WTC11 (cell line): ENCODE results near the gene GATA2. TPM values are rescaled to one million over a fixed set of nuclear protein-coding genes. Genes with fewer than 3 reads are reported as not detected.

Experiments
- ATAC-seq: fragments of 200-7000 bp; cut with Tn5 transposase; 2 replicates; pipeline ENCODE4 v1.10.0; 2021; ENCODE audit warnings: mild to moderate bottlenecking, moderate library complexity
- CTCF ChIA-PET: fragments of 300-600 bp; sonication (Branson Sonifier 250); formaldehyde crosslinking; loops from one replicate; lab custom pipeline; 2021; ENCODE audit warnings: antibody characterized with exemption; lab: Charles Lee
- POLR2A ChIA-PET: fragments of 350-600 bp; sonication (Branson Sonifier 250); formaldehyde crosslinking; loops from one replicate; lab custom pipeline; 2021; ENCODE audit warnings: antibody characterized with exemption; lab: Charles Lee
- DNase-seq: peaks from one replicate; pipeline ENCODE4 v3.0.0; 2021; ENCODE audit warnings: low spot score
- H3K27ac Mint-ChIP-seq: 2 replicates; pipeline ENCODE4 v1.8.0; 2021; ENCODE audit warnings: mixed read lengths
- H3K27me3 Mint-ChIP-seq: 2 replicates; pipeline ENCODE4 v1.8.0; 2021; ENCODE audit warnings: low read depth, mild to moderate bottlenecking, moderate library complexity, mixed read lengths
- H3K36me3 Mint-ChIP-seq: 2 replicates; pipeline ENCODE4 v1.8.0; 2021; ENCODE audit warnings: mixed read lengths
- H3K4me1 Mint-ChIP-seq: 2 replicates; pipeline ENCODE4 v1.8.0; 2022; ENCODE audit warnings: mixed read lengths
- H3K4me3 Mint-ChIP-seq: 2 replicates; pipeline ENCODE4 v1.8.0; 2021; ENCODE audit warnings: mild to moderate bottlenecking, moderate library complexity, mixed read lengths
- H3K9me3 Mint-ChIP-seq: 2 replicates; pipeline ENCODE4 v1.8.0; 2021; ENCODE audit warnings: mixed read lengths
- ATF1 ChIP-seq: sonication (generic); formaldehyde crosslinking; IDR thresholded peaks from 2 replicates; pipeline ENCODE4 v1.8.1; 2023; ENCODE audit warnings: mild to moderate bottlenecking, moderate library complexity, missing genetic modification reagents
- CBFB ChIP-seq: sonication (generic); formaldehyde crosslinking; IDR thresholded peaks from 2 replicates; pipeline ENCODE4 v1.8.1; 2022; ENCODE audit warnings: mild to moderate bottlenecking, low read depth, missing genetic modification reagents
- CREM ChIP-seq: sonication (generic); formaldehyde crosslinking; IDR thresholded peaks from 2 replicates; pipeline ENCODE4 v1.8.1; 2022; ENCODE audit warnings: mild to moderate bottlenecking, missing genetic modification reagents, moderate library complexity
- ELF4 ChIP-seq: sonication (generic); formaldehyde crosslinking; IDR thresholded peaks from 2 replicates; pipeline ENCODE4 v1.8.1; 2022; ENCODE audit warnings: low read depth, mild to moderate bottlenecking, moderate library complexity, missing genetic modification reagents
- ESRRA ChIP-seq: sonication (generic); formaldehyde crosslinking; IDR thresholded peaks from 2 replicates; pipeline ENCODE4 v1.8.1; 2022; ENCODE audit warnings: mild to moderate bottlenecking, missing genetic modification reagents, borderline replicate concordance
- FOXJ3 ChIP-seq: sonication (generic); formaldehyde crosslinking; IDR thresholded peaks from 2 replicates; pipeline ENCODE4 v1.9.0; 2021; ENCODE audit warnings: missing genetic modification reagents, mild to moderate bottlenecking, borderline replicate concordance
- KAT7 ChIP-seq: sonication (generic); formaldehyde crosslinking; IDR thresholded peaks from 2 replicates; pipeline ENCODE4 v1.8.1; 2023; ENCODE audit warnings: missing genetic modification reagents, mild to moderate bottlenecking, borderline replicate concordance
- MYBL2 ChIP-seq: sonication (generic); formaldehyde crosslinking; IDR thresholded peaks from 2 replicates; pipeline ENCODE4 v1.8.1; 2023; ENCODE audit warnings: mild to moderate bottlenecking, moderate library complexity, missing genetic modification reagents
- NR1H2 ChIP-seq: sonication (generic); formaldehyde crosslinking; IDR thresholded peaks from 2 replicates; pipeline ENCODE4 v1.9.0; 2021; ENCODE audit warnings: mild to moderate bottlenecking, moderate library complexity, missing genetic modification reagents
- RELA ChIP-seq: sonication (generic); formaldehyde crosslinking; IDR thresholded peaks from 2 replicates; pipeline ENCODE4 v1.8.1; 2022; ENCODE audit warnings: missing genetic modification reagents, mild to moderate bottlenecking, borderline replicate concordance
- total RNA-seq: library from RNA; stranded (reverse); gene quantifications from 3 replicates; pipeline ENCODE4 v1.2.3, GENCODE V29; 2021
- TF ChIP-seq, protein P1 (sequence below): sonication (generic); formaldehyde crosslinking; conservative IDR thresholded peaks from 2 replicates; pipeline ENCODE4 v1.8.1; 2022; ENCODE audit warnings: mild to moderate bottlenecking, missing genetic modification reagents
- TF ChIP-seq, protein P2 (sequence below): fragments of 200-600 bp; IDR thresholded peaks from 2 replicates; pipeline ENCODE4 v1.8.0; 2022; ENCODE audit warnings: antibody characterized with exemption
- TF ChIP-seq, protein P3 (sequence below): sonication (generic); formaldehyde crosslinking; IDR thresholded peaks from 2 replicates; pipeline ENCODE4 v1.8.0; 2022; ENCODE audit warnings: mild to moderate bottlenecking, missing genetic modification reagents
- TF ChIP-seq, protein P4 (sequence below): fragments of 250-450 bp; sonication (Bioruptor Pico); IDR thresholded peaks from 2 replicates; pipeline ENCODE4 v1.9.0; 2021; ENCODE audit warnings: mild to moderate bottlenecking, borderline replicate concordance
- TF ChIP-seq, protein P5 (sequence below): sonication (generic); formaldehyde crosslinking; IDR thresholded peaks from 2 replicates; pipeline ENCODE4 v1.8.0; 2022; ENCODE audit warnings: mild to moderate bottlenecking, missing genetic modification reagents
- TF ChIP-seq, protein P6 (sequence below): sonication (generic); formaldehyde crosslinking; IDR thresholded peaks from 2 replicates; pipeline ENCODE4 v1.8.0; 2023; ENCODE audit warnings: mild to moderate bottlenecking, missing genetic modification reagents
- TF ChIP-seq, protein P7 (sequence below): sonication (generic); formaldehyde crosslinking; conservative IDR thresholded peaks from 2 replicates; pipeline ENCODE4 v1.8.1; 2023; ENCODE audit warnings: mild to moderate bottlenecking, low read depth, missing genetic modification reagents, moderate library complexity

GATA2 gene
- total RNA-seq, 1 experiment from 2014 or later: 1.6 TPM

DNA sequence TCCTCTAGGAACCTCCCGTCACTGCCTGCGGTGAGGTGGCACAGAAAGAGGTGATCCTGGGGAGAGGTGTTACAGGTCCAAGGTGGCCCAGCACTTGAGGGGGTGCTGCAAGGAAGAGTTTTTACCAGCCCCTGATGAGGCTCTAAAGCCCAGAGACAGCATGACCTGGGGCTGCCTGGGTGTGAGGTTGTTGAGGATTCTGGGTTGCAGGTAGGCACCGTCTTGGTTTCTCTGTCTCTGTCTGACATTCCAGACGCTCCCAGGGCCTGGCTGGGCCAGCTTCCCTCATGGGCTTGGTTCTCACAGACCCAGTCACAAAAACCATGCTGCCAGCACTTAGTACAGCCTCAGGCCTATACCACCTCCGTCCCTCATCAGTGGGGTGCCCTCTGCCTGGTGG is 57.4 kb downstream of the GATA2 start:
- ChIA-PET POLR2A (interaction anchor here (0.6 kb wide), 1 partner anchor 30 kb away, joined by 4 read pairs; no protein-coding TSS in a partner anchor), CTCF (interaction anchor here (1.1 to 1.5 kb wide), 3 partner anchors 27 to 149 kb away, joined by 3 read pairs; no protein-coding TSS in a partner anchor)
- H3K4me3 Mint-ChIP-seq: no peak overlapping the region
- no peak for ATAC-seq
- peaks cover 48% of the 10 kb centered on the region for H3K4me1 Mint-ChIP-seq
- DNase-seq: no peak
- no peak overlapping the region for H3K27ac Mint-ChIP-seq
- TF ChIP-seq NR1H2 (CRISPR knock-in tag) (no peak), KAT7 (CRISPR knock-in tag) (no peak), CREM (CRISPR knock-in tag) (no peak), ESRRA (no peak), ELF4 (CRISPR knock-in tag) (no peak), RELA (CRISPR knock-in tag) (no peak), MYBL2 (CRISPR knock-in tag) (no peak), FOXJ3 (no peak), ATF1 (CRISPR knock-in tag) (no peak)
- TF ChIP-seq, protein P1, sequence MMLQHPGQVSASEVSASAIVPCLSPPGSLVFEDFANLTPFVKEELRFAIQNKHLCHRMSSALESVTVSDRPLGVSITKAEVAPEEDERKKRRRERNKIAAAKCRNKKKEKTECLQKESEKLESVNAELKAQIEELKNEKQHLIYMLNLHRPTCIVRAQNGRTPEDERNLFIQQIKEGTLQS (CRISPR knock-in tag): no peak
- TF ChIP-seq, protein P2, sequence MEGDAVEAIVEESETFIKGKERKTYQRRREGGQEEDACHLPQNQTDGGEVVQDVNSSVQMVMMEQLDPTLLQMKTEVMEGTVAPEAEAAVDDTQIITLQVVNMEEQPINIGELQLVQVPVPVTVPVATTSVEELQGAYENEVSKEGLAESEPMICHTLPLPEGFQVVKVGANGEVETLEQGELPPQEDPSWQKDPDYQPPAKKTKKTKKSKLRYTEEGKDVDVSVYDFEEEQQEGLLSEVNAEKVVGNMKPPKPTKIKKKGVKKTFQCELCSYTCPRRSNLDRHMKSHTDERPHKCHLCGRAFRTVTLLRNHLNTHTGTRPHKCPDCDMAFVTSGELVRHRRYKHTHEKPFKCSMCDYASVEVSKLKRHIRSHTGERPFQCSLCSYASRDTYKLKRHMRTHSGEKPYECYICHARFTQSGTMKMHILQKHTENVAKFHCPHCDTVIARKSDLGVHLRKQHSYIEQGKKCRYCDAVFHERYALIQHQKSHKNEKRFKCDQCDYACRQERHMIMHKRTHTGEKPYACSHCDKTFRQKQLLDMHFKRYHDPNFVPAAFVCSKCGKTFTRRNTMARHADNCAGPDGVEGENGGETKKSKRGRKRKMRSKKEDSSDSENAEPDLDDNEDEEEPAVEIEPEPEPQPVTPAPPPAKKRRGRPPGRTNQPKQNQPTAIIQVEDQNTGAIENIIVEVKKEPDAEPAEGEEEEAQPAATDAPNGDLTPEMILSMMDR: no peak
- TF ChIP-seq, protein P3, sequence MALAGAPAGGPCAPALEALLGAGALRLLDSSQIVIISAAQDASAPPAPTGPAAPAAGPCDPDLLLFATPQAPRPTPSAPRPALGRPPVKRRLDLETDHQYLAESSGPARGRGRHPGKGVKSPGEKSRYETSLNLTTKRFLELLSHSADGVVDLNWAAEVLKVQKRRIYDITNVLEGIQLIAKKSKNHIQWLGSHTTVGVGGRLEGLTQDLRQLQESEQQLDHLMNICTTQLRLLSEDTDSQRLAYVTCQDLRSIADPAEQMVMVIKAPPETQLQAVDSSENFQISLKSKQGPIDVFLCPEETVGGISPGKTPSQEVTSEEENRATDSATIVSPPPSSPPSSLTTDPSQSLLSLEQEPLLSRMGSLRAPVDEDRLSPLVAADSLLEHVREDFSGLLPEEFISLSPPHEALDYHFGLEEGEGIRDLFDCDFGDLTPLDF (CRISPR knock-in tag): no peak
- TF ChIP-seq, protein P4, sequence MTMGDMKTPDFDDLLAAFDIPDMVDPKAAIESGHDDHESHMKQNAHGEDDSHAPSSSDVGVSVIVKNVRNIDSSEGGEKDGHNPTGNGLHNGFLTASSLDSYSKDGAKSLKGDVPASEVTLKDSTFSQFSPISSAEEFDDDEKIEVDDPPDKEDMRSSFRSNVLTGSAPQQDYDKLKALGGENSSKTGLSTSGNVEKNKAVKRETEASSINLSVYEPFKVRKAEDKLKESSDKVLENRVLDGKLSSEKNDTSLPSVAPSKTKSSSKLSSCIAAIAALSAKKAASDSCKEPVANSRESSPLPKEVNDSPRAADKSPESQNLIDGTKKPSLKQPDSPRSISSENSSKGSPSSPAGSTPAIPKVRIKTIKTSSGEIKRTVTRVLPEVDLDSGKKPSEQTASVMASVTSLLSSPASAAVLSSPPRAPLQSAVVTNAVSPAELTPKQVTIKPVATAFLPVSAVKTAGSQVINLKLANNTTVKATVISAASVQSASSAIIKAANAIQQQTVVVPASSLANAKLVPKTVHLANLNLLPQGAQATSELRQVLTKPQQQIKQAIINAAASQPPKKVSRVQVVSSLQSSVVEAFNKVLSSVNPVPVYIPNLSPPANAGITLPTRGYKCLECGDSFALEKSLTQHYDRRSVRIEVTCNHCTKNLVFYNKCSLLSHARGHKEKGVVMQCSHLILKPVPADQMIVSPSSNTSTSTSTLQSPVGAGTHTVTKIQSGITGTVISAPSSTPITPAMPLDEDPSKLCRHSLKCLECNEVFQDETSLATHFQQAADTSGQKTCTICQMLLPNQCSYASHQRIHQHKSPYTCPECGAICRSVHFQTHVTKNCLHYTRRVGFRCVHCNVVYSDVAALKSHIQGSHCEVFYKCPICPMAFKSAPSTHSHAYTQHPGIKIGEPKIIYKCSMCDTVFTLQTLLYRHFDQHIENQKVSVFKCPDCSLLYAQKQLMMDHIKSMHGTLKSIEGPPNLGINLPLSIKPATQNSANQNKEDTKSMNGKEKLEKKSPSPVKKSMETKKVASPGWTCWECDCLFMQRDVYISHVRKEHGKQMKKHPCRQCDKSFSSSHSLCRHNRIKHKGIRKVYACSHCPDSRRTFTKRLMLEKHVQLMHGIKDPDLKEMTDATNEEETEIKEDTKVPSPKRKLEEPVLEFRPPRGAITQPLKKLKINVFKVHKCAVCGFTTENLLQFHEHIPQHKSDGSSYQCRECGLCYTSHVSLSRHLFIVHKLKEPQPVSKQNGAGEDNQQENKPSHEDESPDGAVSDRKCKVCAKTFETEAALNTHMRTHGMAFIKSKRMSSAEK (CRISPR knock-in tag): no peak
- H3K9me3 Mint-ChIP-seq: no peaks in the 10 kb centered on the region
- no peaks in the 10 kb centered on the region for H3K36me3 Mint-ChIP-seq
- peaks cover 55% of the 10 kb centered on the region for H3K27me3 Mint-ChIP-seq

DNA sequence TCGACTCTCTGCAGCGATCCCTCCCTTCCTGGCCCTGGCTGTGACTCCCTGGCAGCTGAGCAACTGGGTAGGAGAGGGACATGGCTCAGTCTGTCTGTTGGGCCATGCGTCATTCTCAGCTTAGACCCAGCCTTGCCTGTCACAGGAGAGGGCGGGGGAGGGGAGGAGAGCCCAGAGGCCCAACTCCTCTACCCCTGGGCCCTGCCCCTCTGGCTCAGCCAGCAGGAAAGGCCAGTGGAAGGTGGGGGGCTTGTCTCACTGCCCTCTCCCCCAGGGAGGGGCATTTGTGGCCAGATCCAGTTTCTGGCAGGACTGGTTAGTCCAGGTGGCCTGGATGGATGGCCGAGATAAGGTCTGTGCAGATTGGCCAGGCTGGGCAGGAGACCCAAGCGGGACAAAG is 57.9 kb downstream of the GATA2 start:
- H3K9me3 Mint-ChIP-seq: no peaks in the 10 kb centered on the region
- H3K4me1 Mint-ChIP-seq: peaks cover 50% of the 10 kb centered on the region
- DNase-seq (peak; percentile 39), ATAC-seq (0 out of 2 replicates have a peak, but pooled peaks have one; percentile 4)
- H3K36me3 Mint-ChIP-seq: no peaks in the 10 kb centered on the region
- no peak overlapping the region for H3K4me3 Mint-ChIP-seq
- H3K27ac Mint-ChIP-seq: no peak overlapping the region
- ChIA-PET POLR2A (interaction anchor here (0.6 to 1.4 kb wide), 2 partner anchors 23 to 30 kb away, joined by 3 to 4 read pairs; no protein-coding TSS in a partner anchor), CTCF (interaction anchor here (0.8 to 1.4 kb wide), 5 partner anchors 24 to 154 kb away, joined by 3 to 5 read pairs (median 4); no protein-coding TSS in a partner anchor)
- peaks cover 60% of the 10 kb centered on the region for H3K27me3 Mint-ChIP-seq
- TF ChIP-seq, protein P5, sequence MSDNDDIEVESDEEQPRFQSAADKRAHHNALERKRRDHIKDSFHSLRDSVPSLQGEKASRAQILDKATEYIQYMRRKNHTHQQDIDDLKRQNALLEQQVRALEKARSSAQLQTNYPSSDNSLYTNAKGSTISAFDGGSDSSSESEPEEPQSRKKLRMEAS (CRISPR knock-in tag): no peak
- TF ChIP-seq, protein P6, sequence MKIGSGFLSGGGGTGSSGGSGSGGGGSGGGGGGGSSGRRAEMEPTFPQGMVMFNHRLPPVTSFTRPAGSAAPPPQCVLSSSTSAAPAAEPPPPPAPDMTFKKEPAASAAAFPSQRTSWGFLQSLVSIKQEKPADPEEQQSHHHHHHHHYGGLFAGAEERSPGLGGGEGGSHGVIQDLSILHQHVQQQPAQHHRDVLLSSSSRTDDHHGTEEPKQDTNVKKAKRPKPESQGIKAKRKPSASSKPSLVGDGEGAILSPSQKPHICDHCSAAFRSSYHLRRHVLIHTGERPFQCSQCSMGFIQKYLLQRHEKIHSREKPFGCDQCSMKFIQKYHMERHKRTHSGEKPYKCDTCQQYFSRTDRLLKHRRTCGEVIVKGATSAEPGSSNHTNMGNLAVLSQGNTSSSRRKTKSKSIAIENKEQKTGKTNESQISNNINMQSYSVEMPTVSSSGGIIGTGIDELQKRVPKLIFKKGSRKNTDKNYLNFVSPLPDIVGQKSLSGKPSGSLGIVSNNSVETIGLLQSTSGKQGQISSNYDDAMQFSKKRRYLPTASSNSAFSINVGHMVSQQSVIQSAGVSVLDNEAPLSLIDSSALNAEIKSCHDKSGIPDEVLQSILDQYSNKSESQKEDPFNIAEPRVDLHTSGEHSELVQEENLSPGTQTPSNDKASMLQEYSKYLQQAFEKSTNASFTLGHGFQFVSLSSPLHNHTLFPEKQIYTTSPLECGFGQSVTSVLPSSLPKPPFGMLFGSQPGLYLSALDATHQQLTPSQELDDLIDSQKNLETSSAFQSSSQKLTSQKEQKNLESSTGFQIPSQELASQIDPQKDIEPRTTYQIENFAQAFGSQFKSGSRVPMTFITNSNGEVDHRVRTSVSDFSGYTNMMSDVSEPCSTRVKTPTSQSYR (CRISPR knock-in tag): no peak
- TF ChIP-seq CBFB (CRISPR knock-in tag): no peak
- TF ChIP-seq, protein P7, sequence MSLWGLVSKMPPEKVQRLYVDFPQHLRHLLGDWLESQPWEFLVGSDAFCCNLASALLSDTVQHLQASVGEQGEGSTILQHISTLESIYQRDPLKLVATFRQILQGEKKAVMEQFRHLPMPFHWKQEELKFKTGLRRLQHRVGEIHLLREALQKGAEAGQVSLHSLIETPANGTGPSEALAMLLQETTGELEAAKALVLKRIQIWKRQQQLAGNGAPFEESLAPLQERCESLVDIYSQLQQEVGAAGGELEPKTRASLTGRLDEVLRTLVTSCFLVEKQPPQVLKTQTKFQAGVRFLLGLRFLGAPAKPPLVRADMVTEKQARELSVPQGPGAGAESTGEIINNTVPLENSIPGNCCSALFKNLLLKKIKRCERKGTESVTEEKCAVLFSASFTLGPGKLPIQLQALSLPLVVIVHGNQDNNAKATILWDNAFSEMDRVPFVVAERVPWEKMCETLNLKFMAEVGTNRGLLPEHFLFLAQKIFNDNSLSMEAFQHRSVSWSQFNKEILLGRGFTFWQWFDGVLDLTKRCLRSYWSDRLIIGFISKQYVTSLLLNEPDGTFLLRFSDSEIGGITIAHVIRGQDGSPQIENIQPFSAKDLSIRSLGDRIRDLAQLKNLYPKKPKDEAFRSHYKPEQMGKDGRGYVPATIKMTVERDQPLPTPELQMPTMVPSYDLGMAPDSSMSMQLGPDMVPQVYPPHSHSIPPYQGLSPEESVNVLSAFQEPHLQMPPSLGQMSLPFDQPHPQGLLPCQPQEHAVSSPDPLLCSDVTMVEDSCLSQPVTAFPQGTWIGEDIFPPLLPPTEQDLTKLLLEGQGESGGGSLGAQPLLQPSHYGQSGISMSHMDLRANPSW: no peak
